ENCODE measurements around the gene MYOZ3. TPM values are rescaled to one million over a fixed set of nuclear protein-coding genes. Genes with fewer than 3 reads are reported as not detected.

The MYOZ3 gene
- total and polyA plus RNA-seq, 2 of the 8 experiments (the other 6 are each of a cell fraction or from before 2014, with no cell fraction given): 9.6 to 19.1 TPM

- peaks cover 0 to 13% (median 9%) of the 10 kb centered on the region in 4 experiments; a peak in 5 of 7 replicates for H3K4me1 ChIP-seq (replicated peaks in 1 of 4; ENCODE audit: control insufficient read depth in 3 of 4, insufficient read depth in 4 of 4, low read length in 3 of 4)
- CTCF ChIA-PET (ENCODE audit: partially characterized antibody): interaction anchor here (0.6 to 18.4 kb wide), 17 partner anchors 11 to 182 kb away, joined by 3 to 247 read pairs (median 4); partner anchors contain the start of gene MYOZ3
- DNase-seq (ENCODE audit: low read depth in 1 of 2, low spot score in 2 of 2) (no peak), FAIRE-seq (no peak)
- H3K27ac ChIP-seq (ENCODE audit: low read depth, low read length): no peak overlapping the region
- TF ChIP-seq TEAD4 (IDR thresholded peaks at IDR 0.05; ENCODE audit: low read depth, low read length) (0 out of 2 replicates have a peak, but pooled peaks have one; percentile 19), GABPA (IDR thresholded peaks at IDR 0.05; ENCODE audit: borderline replicate concordance, insufficient read depth, low read length) (no peak), SRF (IDR thresholded peaks at IDR 0.05; ENCODE audit: low read depth, low read length) (no peak), JUN (IDR thresholded peaks at IDR 0.05; ENCODE audit: low read depth, low read length) (0 out of 2 replicates have a peak, but pooled peaks have one; percentile 5), EZH2 (IDR thresholded peaks at IDR 0.05; ENCODE audit: low read depth, low read length, severe bottlenecking) (no peak)
- no peak overlapping the region for H3K4ac ChIP-seq (replicated peaks; ENCODE audit: insufficient read length, low read depth, low read length)
- H3K79me1 ChIP-seq (ENCODE audit: low read depth, low read length): no peaks in the 10 kb centered on the region
- no peak overlapping the region for H2BK120ac ChIP-seq (replicated peaks; ENCODE audit: low read depth, low read length)
- H2BK5ac ChIP-seq (ENCODE audit: low read depth, low read length): no peak overlapping the region
- H3K23ac ChIP-seq (ENCODE audit: insufficient read length): no peak overlapping the region
- H2BK12ac ChIP-seq (ENCODE audit: low read depth, low read length): 0 out of 2 replicates have a peak overlapping the region, but pooled peaks have one; percentile 17
- H3K27me3 ChIP-seq (replicated peaks in 1 of 4; ENCODE audit: control insufficient read depth in 3 of 4, extremely low read depth in 1 of 4, insufficient read depth in 3 of 4, low read length in 3 of 4): no peaks in the 10 kb centered on the region
- H4K91ac ChIP-seq (replicated peaks; ENCODE audit: insufficient read length, low read length): no peak overlapping the region
- no peak overlapping the region for H4K8ac ChIP-seq (ENCODE audit: extremely low read depth, insufficient read depth, low read length)
- H3K79me2 ChIP-seq (ENCODE audit: control insufficient read depth in 1 of 2, insufficient read depth in 2 of 2, low read length in 2 of 2): no peaks in the 10 kb centered on the region
- H3K14ac ChIP-seq (ENCODE audit: insufficient read length): no peak overlapping the region
- H4K5ac ChIP-seq (ENCODE audit: insufficient read length, low read depth, low read length): no peak overlapping the region
- H2BK20ac ChIP-seq (ENCODE audit: low read length): peak overlapping the region; percentile 72; the same call in 1 of the 2 replicates
- H3K18ac ChIP-seq (ENCODE audit: extremely low read depth, low read length): no peak overlapping the region
- H2AK5ac ChIP-seq (ENCODE audit: low read depth, low read length): 0 out of 2 replicates have a peak overlapping the region, but pooled peaks have one; percentile 65
- no peaks in the 10 kb centered on the region for H3K23me2 ChIP-seq (ENCODE audit: low read depth, low read length)
- no peak overlapping the region for H2AFZ ChIP-seq (ENCODE audit: low read length)
- POLR2A ChIA-PET (ENCODE audit: partially characterized antibody): interaction anchor here (0.6 to 2.6 kb wide), 4 partner anchors 9 to 83 kb away, joined by 3 to 7 read pairs (median 5); no protein-coding TSS in a partner anchor
- no peaks in the 10 kb centered on the region for H3K9me3 ChIP-seq (ENCODE audit: insufficient read depth in 2 of 2, low read depth in 1 of 2, low read length in 1 of 2)
- no peaks in the 10 kb centered on the region for H3K36me3 ChIP-seq (ENCODE audit: control insufficient read depth in 2 of 4, insufficient read depth in 4 of 4, low read length in 3 of 4)
- no peak overlapping the region for H3K9ac ChIP-seq (replicated peaks in 1 of 4; ENCODE audit: extremely low read depth in 1 of 4, low read depth in 3 of 4, low read length in 3 of 4)
- no peak overlapping the region for H3K4me3 ChIP-seq (ENCODE audit: extremely low read depth in 1 of 4, insufficient read depth in 2 of 4, low read depth in 3 of 4, low read length in 4 of 4)
- no peak overlapping the region for H3K4me2 ChIP-seq (ENCODE audit: insufficient read depth in 1 of 2, low read depth in 2 of 2, low read length in 2 of 2)
- H4K20me1 ChIP-seq (replicated peaks in 1 of 2; ENCODE audit: control insufficient read depth in 1 of 2, insufficient read depth in 2 of 2, low read length in 2 of 2): no peaks in the 10 kb centered on the region
- H3K56ac ChIP-seq (replicated peaks; ENCODE audit: insufficient read length, low read depth, low read length): no peak overlapping the region
- H2BK15ac ChIP-seq (ENCODE audit: low read length): 0 out of 2 replicates have a peak overlapping the region, but pooled peaks have one; percentile 8
- WGBS, 2 experiments (ENCODE audit: extremely low coverage in 1 of 2, insufficient coverage in 1 of 2, insufficient read length in 1 of 2, insufficient replicate concordance in 2 of 2, low coverage in 1 of 2, low lambda C conversion rate in 2 of 2, missing lambda C conversion rate in 1 of 2): 85% methylated on average over 5 of the region's 5 CpGs; no CpG with 5 or more reads in 1 of the 2 experiments
These were observed 17.0 kb upstream of the MYOZ3 start for GRCh38 chr5:150644058-150644457.
